ENCODE results near the gene CAMK2N1.

CAMK2N1 gene

GRCh38 chr1:20463502-20463901 lies 22.5 kb downstream of the CAMK2N1 start:
- in situ Hi-C loops (cut with HindIII; ENCODE audit: low sequenced_read_pairs) = no loop called here
- DNase-seq (ENCODE audit: low read depth) = no peak
- no peak overlapping the region for H3K4me3 ChIP-seq (ENCODE audit: low read depth, low read length)
- TF ChIP-seq CTCF (IDR thresholded peaks at IDR 0.05; ENCODE audit: low read depth, low read length, missing control alignments) = no peak

GRCh38 chr1:20462397-20462796 lies 23.6 kb downstream of the CAMK2N1 start:
- no peak for TF ChIP-seq CTCF (IDR thresholded peaks at IDR 0.05; ENCODE audit: low read depth, low read length, missing control alignments)
- no peak for DNase-seq (ENCODE audit: low read depth)
- H3K4me3 ChIP-seq (ENCODE audit: low read depth, low read length) = no peak overlapping the region
- in situ Hi-C loops (cut with HindIII; ENCODE audit: low sequenced_read_pairs) = no loop called here

- in situ Hi-C loops (cut with HindIII; ENCODE audit: low sequenced_read_pairs) = no loop called here
- no peak for TF ChIP-seq CTCF (IDR thresholded peaks at IDR 0.05; ENCODE audit: low read depth, low read length, missing control alignments)
- H3K4me3 ChIP-seq (ENCODE audit: low read depth, low read length) = no peak overlapping the region
- DNase-seq (ENCODE audit: low read depth) = no peak
Measured at GRCh38 chr1:20458717-20459116, 27.3 kb downstream of the CAMK2N1 start.

- DNase-seq (ENCODE audit: low read depth) = no peak
- H3K4me3 ChIP-seq (ENCODE audit: low read depth, low read length) = no peak overlapping the region
- TF ChIP-seq CTCF (IDR thresholded peaks at IDR 0.05; ENCODE audit: low read depth, low read length, missing control alignments) = no peak
- in situ Hi-C loops (cut with HindIII; ENCODE audit: low sequenced_read_pairs) = no loop called here
Measured at GRCh38 chr1:20454004-20454403, 32.0 kb downstream of the CAMK2N1 start.

- DNase-seq (ENCODE audit: low read depth) = peak; percentile 2
- TF ChIP-seq CTCF (IDR thresholded peaks at IDR 0.05; ENCODE audit: low read depth, low read length, missing control alignments) = no peak
- H3K4me3 ChIP-seq (ENCODE audit: low read depth, low read length) = no peak overlapping the region
- in situ Hi-C loops (cut with HindIII; ENCODE audit: low sequenced_read_pairs) = no loop called here
Measured at GRCh38 chr1:20449735-20450311, 36.2 kb downstream of the CAMK2N1 start.

GRCh38 chr1:20448671-20449071 lies 37.3 kb downstream of the CAMK2N1 start:
- no peak for TF ChIP-seq CTCF (IDR thresholded peaks at IDR 0.05; ENCODE audit: low read depth, low read length, missing control alignments)

More at GRCh38 chr1:20448671-20449071, 37.3 kb downstream of the CAMK2N1 start:
- H3K4me3 ChIP-seq (ENCODE audit: low read depth, low read length) = no peak overlapping the region
- in situ Hi-C loops (cut with HindIII; ENCODE audit: low sequenced_read_pairs) = no loop called here
- no peak for DNase-seq (ENCODE audit: low read depth)
